ENCODE results near the gene SLC38A5.
"Not testable (repeated sequence)": the region's sequence is repeated elsewhere in the genome, so short reads cannot be mapped to it uniquely, and the experiment has no call there.

SLC38A5 gene

DNA sequence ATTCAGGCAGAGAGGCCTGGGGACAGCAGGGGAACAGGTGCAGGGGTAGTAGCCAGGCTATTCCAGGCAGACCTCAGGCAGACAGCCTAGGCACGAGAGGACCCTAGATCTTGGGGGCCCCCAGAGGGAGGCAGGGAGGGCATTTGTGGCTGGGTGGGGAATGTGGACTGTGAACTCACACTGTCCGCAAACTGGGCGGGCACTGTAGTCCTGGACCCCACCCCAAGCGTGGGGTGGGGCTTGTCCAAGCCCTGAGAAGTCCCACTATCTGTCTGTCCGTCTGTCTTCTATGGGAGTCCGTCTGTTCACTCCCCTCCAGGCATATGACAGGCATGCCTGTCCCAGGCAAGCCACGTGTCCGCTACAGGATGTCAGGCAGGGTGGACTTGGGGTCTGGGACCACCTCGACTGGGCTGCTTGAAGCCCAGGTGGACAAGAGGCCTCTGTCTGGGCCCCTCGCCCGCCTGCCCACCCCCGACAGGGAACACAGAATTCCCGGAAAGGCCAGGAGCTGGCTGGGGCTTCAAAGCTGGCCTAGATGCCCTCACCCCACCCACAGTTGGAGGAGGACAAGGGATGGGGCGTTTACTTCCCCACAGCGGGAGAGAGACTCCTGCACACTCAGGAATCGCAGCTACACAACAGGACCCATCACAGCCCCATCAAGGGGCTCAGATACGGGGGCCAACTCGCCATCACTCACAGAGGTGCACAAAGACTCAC lies at the start of gene SLC38A5:
TSS of gene SLC38A5 (minus strand) at position 151 of the 723 bp plus-strand sequence. CDS start 2,336 bp downstream, outside the sequence.
- DNase-seq (ENCODE audit: low spot score) = no peak

DNA sequence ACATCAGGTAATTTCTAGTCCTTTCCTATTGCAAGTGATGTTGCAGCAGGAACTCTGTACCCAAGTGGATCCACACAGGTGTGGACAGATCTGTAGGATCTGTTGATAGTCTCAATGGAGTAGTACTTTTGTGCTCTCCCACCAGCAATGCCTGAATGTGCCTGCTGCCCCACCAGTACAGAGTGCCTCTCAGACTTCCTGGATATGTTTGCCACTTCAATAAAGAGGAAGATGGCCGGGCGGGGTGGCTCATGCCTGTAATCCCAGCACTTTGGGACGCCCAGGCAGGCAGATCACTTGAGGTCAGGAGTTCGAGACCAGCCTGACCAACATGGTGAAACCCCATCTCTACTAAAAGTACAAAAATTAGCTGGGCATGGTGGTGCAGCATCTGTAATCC lies 49.4 kb upstream of the SLC38A5 start:
- DNase-seq (ENCODE audit: low spot score) = not testable (repeated sequence)

DNA sequence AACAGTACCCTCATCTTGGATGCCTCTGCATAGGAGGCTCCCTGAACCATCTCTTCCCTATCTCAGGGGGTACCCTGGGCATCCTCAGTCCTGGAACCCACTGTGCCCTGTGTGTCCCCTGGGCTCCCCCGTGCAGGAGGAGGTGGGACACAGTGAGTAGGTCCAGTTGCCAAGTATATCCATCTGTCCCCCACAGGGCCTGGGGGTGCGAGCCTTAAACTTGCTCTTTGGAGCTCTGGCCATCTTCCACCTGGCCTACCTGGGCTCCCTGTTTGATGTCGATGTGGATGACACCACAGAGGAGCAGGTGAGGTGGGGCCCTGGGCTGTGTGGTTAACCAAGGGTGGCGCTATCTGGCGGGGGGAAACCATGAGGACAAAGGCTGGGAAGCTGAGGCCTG lies 46.9 kb upstream of the SLC38A5 start:
- no peak for DNase-seq (ENCODE audit: low spot score)

GRCh38 chrX:48516285-48516684 lies 46.2 kb upstream of the SLC38A5 start:
- DNase-seq (ENCODE audit: low spot score) = no peak

DNA sequence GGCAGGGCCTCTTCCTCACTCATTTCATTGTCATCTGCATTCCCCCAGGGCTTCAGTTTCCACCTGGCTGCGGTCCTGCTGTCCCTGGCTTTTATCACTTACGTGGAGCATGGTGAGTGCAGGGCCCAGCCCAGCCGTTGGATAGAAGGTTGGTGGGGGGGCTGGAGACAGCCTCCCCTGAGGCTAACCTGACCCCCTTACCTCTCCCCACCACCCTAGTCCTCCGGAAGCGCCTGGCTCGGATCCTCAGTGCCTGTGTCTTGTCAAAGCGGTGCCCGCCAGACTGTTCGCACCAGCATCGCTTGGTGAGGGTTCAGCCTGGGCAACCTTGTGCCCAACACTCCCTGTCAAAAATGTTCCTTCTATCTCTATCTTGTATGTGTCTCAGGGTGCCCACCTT lies 45.8 kb upstream of the SLC38A5 start:
- no peak for DNase-seq (ENCODE audit: low spot score)

DNA sequence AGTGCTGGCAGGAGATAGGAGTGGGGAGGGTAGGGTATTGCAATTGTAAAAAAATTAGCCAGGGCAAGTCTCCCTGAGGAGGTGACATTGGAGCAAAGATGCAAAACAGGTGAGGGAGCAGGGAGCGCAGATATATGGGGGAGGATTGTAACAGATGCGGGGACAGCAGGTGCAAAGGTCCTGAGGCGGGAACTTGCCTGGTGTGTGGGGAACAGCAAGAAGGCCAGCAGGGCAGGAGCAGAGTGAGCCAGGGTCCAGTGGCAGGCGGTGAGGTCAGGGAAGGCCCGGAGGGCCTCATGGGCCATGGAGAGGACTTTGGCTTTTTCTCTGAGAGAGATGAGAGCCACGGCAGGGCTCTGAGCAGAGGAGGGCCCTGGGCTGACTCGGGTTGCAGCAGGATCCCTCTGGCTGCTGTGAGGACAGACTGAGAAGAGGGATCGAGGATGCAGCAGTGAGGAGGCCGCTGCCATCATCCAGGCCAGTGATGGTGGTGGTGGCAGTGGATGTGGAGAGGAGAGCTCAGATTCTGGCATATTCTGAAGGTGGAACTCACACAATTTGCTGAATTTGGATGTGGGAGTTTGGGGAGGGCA lies 44.9 kb upstream of the SLC38A5 start:
- no peak for DNase-seq (ENCODE audit: low spot score)

GRCh38 chrX:48514126-48514806 lies 44.2 kb upstream of the SLC38A5 start:
- DNase-seq (ENCODE audit: low spot score) = no peak

GRCh38 chrX:48513670-48514069 lies 43.6 kb upstream of the SLC38A5 start:
- DNase-seq (ENCODE audit: low spot score) = no peak

GRCh38 chrX:48512371-48512935 lies 42.4 kb upstream of the SLC38A5 start:
- DNase-seq (ENCODE audit: low spot score) = no peak

DNA sequence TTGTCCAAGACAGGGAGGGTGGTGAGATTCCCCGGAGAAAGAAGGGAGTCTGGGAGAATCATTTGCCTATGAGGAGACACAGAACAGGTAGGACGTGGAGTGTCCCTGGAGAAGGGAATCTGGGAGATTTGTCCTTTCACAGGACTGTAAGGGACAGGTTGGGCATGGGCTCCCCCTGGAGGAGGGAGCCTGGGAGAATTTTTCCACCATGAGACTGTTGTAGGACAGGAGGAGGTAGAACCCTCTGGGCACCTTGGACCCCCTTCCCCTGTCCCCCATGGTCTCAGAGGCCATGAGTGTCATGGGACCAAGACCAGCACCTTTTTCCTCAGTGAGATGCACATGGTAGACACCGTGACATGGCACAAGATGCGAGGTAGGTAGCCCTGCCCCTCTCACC lies 41.5 kb upstream of the SLC38A5 start:
- no peak for DNase-seq (ENCODE audit: low spot score)

- DNase-seq (ENCODE audit: low spot score) = no peak
Observed at GRCh38 chrX:48509619-48510018, 39.6 kb upstream of the SLC38A5 start.

GRCh38 chrX:48509245-48509590 lies 39.2 kb upstream of the SLC38A5 start:
- no peak for DNase-seq (ENCODE audit: low spot score)

DNA sequence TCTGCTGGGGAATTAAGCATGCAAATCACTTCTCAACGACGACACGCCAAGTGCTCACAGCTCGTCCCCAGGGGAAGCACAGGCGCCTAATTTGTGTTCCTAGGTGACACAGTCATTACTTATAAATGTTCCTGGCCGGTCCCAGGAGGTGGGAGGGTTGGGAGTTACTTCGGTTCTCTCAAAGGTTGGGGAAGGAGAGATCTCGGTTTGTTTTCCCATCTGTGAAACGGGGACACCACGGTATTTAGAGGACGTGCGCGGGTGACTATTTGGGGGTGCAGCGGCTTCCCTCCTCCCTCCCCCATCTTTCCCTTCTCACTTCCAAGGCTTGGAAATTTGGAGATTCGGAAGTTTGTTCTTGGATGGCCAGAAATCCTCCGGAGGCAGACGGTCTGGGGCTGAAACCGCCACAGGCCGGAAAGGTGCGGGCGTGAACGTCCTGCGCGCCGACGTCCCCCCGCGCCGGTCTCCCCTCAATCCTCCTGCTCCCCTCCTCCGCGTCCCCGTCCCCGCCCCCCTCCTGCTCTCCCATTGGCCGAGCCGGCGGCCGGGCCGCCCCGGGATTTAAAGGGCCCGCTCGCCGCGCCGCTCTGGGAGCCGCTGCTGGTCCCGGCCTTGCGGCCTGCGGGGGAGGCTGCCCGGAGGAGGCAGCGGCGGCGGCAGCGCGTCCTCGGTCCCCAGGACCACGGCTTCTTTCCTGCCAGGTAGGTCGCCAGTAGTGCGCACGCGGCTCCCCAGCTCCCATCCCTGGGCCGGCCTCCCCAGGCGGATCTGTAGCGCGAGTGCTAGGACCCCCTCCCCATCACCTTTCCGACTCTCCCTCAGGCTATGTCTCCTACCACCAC lies 38.6 kb upstream of the SLC38A5 start, which contains the start of gene PORCN:
TSS of gene PORCN (plus strand) at position 593 of the 845 bp plus-strand sequence. CDS start 829 bp downstream, outside the sequence.
- DNase-seq (ENCODE audit: low spot score) = peak; percentile 55

DNA sequence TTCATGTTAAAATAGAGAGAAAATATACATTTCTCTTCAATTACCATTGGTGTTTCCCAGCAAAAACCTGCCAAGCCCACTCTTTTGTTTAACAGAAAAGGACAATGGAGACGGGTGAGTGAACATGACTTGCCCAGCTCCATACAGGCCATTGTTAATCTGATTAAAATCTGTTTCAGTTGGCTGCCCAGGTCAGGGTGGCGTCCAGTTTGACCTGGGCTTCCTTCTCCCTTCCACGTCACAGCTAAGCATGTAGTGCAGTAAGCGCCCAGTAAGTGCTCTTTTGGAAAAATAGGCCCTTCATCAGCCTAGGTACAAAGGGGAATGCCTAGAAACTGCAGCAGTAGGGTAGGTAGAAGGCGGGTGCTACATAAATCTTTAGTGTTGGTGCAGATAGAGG lies 37.2 kb upstream of the SLC38A5 start:
- no peak for DNase-seq (ENCODE audit: low spot score)

GRCh38 chrX:48505481-48505880 lies 35.4 kb upstream of the SLC38A5 start:
- DNase-seq (ENCODE audit: low spot score) = no peak

DNA sequence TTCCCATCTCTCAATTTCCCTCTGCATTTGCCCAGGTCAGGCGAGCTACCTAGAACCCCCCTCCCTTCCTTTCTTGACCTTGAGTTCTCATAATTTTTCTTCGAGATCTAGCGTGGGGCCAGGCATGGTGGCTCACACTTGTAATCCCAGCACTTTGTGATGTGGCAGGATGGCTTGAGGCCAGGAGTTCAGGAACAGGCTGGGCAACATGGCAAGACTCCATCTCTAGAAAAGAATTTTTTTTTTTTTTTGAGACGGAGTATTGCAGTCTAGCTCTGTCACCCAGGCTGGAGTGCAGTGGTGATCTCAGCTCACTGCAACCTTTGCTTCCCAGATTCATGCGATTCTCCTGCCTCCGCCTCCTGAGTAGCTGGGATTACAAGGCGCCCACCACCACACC lies 34.2 kb upstream of the SLC38A5 start:
- DNase-seq (ENCODE audit: low spot score) = no peak

DNA sequence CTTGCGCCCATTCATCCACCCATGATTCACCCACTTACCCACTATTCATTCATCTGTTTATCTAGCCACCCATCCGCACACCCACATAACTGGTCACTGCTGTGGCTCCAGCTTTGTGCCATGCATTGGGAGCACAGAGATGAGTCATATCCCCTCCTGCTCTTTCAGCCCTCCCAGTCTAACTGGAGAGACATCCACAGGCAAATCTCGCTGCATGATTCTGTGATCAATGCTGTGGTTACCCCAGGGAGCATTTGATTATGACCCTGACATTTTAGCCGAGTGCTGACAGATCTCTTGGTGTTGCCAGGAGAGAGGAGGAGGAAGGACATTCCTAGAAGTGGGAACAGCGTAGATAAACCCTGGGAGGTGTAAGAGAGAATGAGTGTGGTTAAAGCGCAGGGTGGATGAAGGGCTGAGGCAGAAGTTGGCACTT lies 28.3 kb upstream of the SLC38A5 start:
- DNase-seq (ENCODE audit: low spot score) = no peak

- DNase-seq (ENCODE audit: low spot score) = no peak
Observed at GRCh38 chrX:48497871-48498270, 27.8 kb upstream of the SLC38A5 start.

- no peak for DNase-seq (ENCODE audit: low spot score)
Observed at GRCh38 chrX:48496660-48497059, 26.6 kb upstream of the SLC38A5 start.

GRCh38 chrX:48493890-48494364 lies 23.9 kb upstream of the SLC38A5 start:
- peak; percentile 32 for DNase-seq (ENCODE audit: low spot score)

DNA sequence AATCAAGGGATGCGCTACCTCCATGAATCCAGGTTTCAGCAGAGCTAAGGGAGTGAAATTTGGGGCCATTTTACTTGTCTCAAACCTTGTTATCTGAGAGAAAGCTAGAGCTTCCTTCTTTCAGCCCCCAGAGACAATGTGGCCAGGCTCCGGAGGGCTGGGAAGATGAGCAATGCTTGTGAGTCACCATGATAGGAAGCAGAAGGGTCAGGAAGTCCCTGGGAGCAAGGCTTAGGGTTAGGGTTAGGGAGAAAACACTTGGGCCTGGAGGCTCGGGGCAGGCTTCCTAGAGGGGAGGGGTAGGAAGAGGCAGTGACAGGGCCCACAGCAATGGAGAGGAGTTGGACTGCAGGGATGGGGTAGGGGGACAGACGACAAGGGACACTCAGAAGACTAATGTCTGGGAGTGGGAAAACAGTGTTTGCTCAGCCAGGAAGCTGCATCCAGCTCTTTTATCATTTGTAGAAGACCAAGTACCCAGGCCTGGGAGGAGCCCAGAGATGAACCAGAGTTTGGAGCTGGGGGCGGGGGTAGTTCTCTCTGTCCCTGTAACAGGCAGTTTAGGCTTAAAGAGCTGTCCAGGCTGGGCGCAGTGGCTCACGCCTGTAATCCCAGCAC lies 22.3 kb upstream of the SLC38A5 start:
- DNase-seq (ENCODE audit: low spot score) = no peak

All from pons (tissue), 1 donor.